ES-I3 (cell line): ENCODE measurements around the gene XIAP.

Experiments used
- H3K36me3 ChIP-seq: 2 replicates; pipeline ENCODE4 v1.6.1; 2013; ENCODE audit warnings: mild to moderate bottlenecking, low read length, control low read depth, moderate library complexity; ENCODE audit not compliant: insufficient read depth
- H3K4me1 ChIP-seq: 2 replicates; pipeline ENCODE4 v1.6.1; 2013; ENCODE audit warnings: mild to moderate bottlenecking, control low read depth, low read length; ENCODE audit not compliant: insufficient read depth
- H3K9ac ChIP-seq: 2 replicates; pipeline ENCODE4 v1.6.1; 2013; ENCODE audit warnings: low read depth, mild to moderate bottlenecking, low read length, moderate library complexity
- H3K9me3 ChIP-seq: 2 replicates; pipeline ENCODE4 v1.6.1; 2013; ENCODE audit warnings: mild to moderate bottlenecking, low read length, moderate library complexity; ENCODE audit not compliant: control insufficient read depth, insufficient read depth

Gene XIAP

DNA sequence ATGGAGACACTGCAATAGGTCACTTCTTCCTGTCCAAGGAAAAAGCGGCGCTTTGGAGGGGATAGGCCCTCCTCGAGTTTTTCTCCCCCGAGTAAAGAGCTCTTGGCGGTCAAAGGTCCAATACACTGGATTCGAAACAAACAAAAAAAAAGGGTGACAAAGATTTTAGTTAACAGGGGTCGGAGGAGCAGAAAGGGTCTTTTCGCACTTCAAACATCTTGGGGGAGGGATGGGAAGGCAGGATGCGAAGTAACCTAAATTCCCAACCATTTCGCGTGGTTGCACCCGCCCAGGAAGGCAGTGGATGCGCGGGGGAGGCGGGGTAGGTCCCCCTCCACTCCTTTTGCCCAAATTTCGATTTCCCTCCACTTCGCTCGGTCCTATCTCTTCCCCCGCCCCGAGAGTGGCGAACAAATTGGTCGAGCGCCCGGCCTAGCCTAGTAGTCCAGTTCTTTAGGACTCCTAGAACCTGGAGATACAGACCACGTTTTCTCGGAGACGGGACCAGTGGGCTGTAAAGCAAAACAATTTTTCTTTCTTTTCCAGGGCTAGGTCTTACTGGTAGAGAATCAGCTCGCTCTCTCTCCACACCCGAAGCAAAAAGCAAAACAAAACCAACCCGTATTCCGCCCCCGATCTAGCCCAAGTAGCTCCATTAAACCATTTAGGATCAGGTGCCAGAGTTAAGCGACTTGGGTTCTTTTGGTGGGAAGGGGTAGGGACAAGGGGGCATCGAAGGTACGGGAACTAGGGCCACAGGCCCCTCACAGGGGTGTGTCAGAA lies 99.6 kb downstream of the XIAP start:
- Histone ChIP-seq H3K36me3 (no peaks in the 10 kb centered on the region), H3K9ac (peak overlapping the region; percentile 91)

DNA sequence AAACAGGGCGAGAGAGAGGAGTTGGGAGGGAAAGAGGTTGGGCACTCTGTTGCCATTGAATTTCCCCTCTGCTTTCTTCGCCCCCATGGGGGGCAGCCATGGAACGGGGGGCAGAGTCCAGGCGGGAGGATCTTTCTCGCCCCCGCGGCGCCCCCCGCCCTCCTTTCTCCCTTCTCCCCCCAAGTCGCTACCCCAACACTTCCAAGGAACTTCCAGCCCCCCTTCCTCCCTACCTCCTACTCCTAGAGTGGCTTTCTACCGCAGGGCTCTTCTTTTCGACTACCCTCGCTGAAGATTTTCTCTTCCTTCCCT lies 101.1 kb downstream of the XIAP start:
- H3K4me1 ChIP-seq: no peaks in the 10 kb centered on the region
- no peaks in the 10 kb centered on the region for H3K9me3 ChIP-seq
- H3K9ac ChIP-seq: peak overlapping the region; percentile 98
- no peaks in the 10 kb centered on the region for H3K36me3 ChIP-seq

More for the DNA sequence above, 99.6 kb downstream of the XIAP start:
- Histone ChIP-seq H3K4me1 (no peaks in the 10 kb centered on the region), H3K9me3 (no peaks in the 10 kb centered on the region)

DNA sequence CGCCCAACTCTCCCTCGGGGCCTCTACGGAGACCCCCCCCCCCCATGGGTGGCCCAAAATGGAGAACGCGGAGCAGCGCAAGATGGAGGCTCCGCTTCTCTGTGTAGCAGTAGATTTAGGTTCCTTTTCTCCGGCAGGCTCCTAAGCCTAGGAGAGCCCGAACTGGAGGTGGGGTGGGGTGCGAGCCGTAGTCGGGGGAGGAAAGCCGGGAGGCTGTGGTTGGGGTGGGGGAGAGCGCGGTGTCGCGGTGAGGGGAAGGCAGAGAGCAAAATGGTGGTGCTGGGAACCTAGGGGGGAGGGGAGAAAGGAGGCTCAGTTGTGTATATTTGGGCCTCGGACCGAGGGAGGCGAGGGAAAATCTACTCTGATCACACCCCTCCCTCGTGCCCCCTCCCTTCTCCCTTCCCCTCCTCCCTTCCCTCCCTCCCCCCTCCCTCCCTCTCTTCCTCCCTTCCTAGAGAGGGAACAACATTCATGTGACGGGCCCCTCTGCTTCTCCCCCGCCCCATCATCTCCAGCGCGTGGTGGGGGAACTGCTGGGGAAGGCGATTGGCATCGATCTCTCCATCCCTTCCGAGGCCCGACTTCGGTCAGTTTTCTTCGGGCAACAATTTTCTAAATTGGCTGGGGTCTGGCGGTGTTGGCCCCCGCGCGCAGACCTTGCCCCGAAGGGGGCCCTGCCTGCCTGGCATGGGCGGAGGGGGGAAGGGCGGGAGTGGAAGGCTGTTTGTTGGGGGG lies 101.6 kb downstream of the XIAP start, which contains the start of gene STAG2:
Gene STAG2, plus strand, starts transcription at position 439 of the 738 bp plus-strand sequence. CDS start 60,922 bp downstream, outside the sequence.
- Histone ChIP-seq H3K4me1 (no peaks in the 10 kb centered on the region), H3K9ac (peak within 1 kb of the TSS; percentile 98), H3K9me3 (no peaks in the 10 kb centered on the region), H3K36me3 (no peaks in the 10 kb centered on the region)

DNA sequence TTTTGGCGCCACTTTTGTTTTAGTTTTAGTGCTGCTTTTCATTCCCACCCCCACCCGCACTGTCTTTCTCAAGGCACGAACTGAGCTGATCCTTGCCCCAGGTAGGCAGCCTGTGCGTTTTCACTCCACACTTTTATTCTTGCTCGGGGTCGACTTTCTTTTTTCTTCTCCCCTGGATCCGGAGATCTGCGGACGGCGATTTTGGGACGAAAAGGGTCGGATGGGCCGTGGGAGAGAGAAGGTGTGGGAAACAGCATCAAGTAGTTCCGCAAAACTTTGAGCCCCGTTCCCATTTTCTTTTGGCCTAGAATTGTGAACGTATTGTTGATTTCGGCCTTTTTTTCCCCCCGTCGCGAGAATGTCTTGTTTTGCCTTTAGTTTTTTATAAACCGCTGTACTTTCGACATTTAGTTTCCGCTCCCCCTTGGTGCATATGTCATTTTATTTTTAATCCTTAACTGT lies 102.2 kb downstream of the XIAP start:
- no peaks in the 10 kb centered on the region for H3K4me1 ChIP-seq
- H3K9me3 ChIP-seq: no peaks in the 10 kb centered on the region
- H3K9ac ChIP-seq: peak overlapping the region; percentile 78
- H3K36me3 ChIP-seq: no peaks in the 10 kb centered on the region

DNA sequence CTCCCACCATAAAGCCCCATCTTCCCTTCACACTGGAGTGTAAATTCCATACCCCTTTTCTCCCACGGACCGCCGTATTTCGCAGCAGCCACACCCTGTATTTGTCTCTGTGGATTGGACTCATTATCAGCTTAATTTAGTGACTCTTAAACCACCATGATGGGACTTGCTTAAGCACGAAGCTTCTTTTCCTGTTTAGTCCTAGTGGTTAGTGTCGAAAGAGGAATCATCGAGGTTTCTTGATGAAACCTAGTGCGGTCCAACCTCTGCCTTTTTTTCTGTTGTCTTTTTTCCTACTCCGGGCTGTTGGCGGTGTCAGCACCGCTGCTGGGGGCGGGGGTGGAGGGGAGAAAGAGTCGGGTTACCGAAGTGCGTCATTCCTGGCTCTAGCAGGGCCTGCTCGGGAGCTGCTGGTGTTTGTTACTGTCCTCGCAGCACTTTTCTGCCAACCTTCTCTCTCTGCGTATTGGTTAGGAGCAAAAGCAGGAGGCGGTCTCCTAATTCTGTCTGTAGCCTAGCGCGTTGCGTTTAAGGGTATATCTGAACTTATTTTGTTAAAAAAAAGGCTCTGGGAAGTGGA lies 103.0 kb downstream of the XIAP start:
- Histone ChIP-seq H3K9ac (peak overlapping the region; percentile 78), H3K36me3 (no peaks in the 10 kb centered on the region), H3K9me3 (no peaks in the 10 kb centered on the region), H3K4me1 (0 out of 2 replicates have a peak, but pooled peaks cover under 1% of the 10 kb centered on the region)
